Esophagus squamous epithelium (tissue), 5 donors: ENCODE measurements around the gene CRYAB. TPM values are rescaled to one million over a fixed set of nuclear protein-coding genes. Genes with fewer than 3 reads are reported as not detected.

Experiments used
- DNase-seq: peaks from one replicate; lab custom pipeline; 2025; lab: John Stamatoyannopoulos, UW
- H3K27ac ChIP-seq, 4 donors: fragments of 200-600 bp; sonication (generic); one replicate each; pipeline ENCODE4 v1.5.1; 2016 to 2019; ENCODE audit warnings: mild to moderate bottlenecking in 1 of 4
- H3K27me3 ChIP-seq, 4 donors: fragments of 200-600 bp; sonication (generic); 1 replicate in 3 of 4; 2 replicates in 1 of 4; pipeline versions ENCODE4 v1.5.1 to v1.6.0; 2017 to 2021; ENCODE audit warnings: antibody characterized with exemption in 1 of 4
- H3K36me3 ChIP-seq, 3 donors: fragments of 200-600 bp; sonication (generic); one replicate each; pipeline ENCODE4 v1.5.1; 2016 to 2019
- H3K4me1 ChIP-seq, 3 donors: fragments of 200-600 bp; sonication (generic); one replicate each; pipeline ENCODE4 v1.5.1; 2017 to 2019
- H3K4me3 ChIP-seq, 4 donors: fragments of 200-600 bp; sonication (generic); 1 replicate in 3 of 4; 2 replicates in 1 of 4; pipeline ENCODE4 v1.5.1; 2016 to 2019; ENCODE audit warnings: mild to moderate bottlenecking in 2 of 4, moderate library complexity in 1 of 4
- H3K9me3 ChIP-seq, 3 donors: fragments of 200-600 bp; sonication (generic); one replicate each; pipeline ENCODE4 v1.5.1; 2016 to 2019
- POLR2A ChIP-seq, 4 donors: fragments of 450-650 bp; IDR thresholded peaks; one replicate each; pipeline ENCODE4 v1.6.1; 2017; ENCODE audit warnings: antibody characterized with exemption in 4 of 4, mild to moderate bottlenecking in 4 of 4, moderate library complexity in 3 of 4
- WGBS, 2 donors: methylation state at CpG; one replicate each; pipeline ENCODE4 v1.1.5; 2018; 5-methylcytosine and 5-hydroxymethylcytosine counted together
- intact Hi-C: fragments of 100-400 bp; cut with DNase I; formaldehyde crosslinking; loops from one replicate; pipeline ENCODE4 v1.15.0; 2022
- total RNA-seq, 4 donors: library from RNA; depleted of rRNA; stranded (reverse); fragments of >200 nt; gene quantifications; one replicate each; pipeline ENCODE4 v1.1.0, GENCODE V29; 2016
- TF ChIP-seq, protein P1 (sequence below), 6 experiments: fragments of 450-650 bp in 4 of 6; fragments of 200-600 bp in 2 of 6; sonication (generic) in 2 of 6; IDR thresholded peaks; one replicate each; pipeline ENCODE4 v1.5.1; 2016 to 2019; ENCODE audit warnings: antibody characterized with exemption in 6 of 6, mild to moderate bottlenecking in 4 of 6, moderate library complexity in 4 of 6
- donor health status: DM: yes; HTN: yes; CAD: no.

The CRYAB gene
- total RNA-seq, 4 donors from 2014 or later: 22.9 to 85.0 (median 45.2) TPM

- 91 to 96% methylated on average over 3 of the region's 3 CpGs for WGBS, 2 donors
- H3K36me3 ChIP-seq: no peaks in the 10 kb centered on the region
- no peaks in the 10 kb centered on the region for H3K9me3 ChIP-seq
- DNase-seq: no peak
- intact Hi-C loops: no loop called here
- peaks cover 10 to 46% (median 12%) of the 10 kb centered on the region in 3 donors for H3K4me1 ChIP-seq
- TF ChIP-seq, protein P1, sequence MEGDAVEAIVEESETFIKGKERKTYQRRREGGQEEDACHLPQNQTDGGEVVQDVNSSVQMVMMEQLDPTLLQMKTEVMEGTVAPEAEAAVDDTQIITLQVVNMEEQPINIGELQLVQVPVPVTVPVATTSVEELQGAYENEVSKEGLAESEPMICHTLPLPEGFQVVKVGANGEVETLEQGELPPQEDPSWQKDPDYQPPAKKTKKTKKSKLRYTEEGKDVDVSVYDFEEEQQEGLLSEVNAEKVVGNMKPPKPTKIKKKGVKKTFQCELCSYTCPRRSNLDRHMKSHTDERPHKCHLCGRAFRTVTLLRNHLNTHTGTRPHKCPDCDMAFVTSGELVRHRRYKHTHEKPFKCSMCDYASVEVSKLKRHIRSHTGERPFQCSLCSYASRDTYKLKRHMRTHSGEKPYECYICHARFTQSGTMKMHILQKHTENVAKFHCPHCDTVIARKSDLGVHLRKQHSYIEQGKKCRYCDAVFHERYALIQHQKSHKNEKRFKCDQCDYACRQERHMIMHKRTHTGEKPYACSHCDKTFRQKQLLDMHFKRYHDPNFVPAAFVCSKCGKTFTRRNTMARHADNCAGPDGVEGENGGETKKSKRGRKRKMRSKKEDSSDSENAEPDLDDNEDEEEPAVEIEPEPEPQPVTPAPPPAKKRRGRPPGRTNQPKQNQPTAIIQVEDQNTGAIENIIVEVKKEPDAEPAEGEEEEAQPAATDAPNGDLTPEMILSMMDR (IDR thresholded peaks at IDR 0.05): no peak
- no peak for TF ChIP-seq POLR2A (IDR thresholded peaks at IDR 0.05)
- peaks cover 0 to 7% (median 0%) of the 10 kb centered on the region in 4 donors for H3K27me3 ChIP-seq
- H3K27ac ChIP-seq: peak overlapping the region in 2 of 4 donors; percentile 84 to 85
- no peak overlapping the region for H3K4me3 ChIP-seq
Measured at GRCh38 chr11:111917788-111918187, 6.2 kb upstream of the CRYAB start.

- no peak for DNase-seq
- Histone ChIP-seq H3K4me1 (peaks cover 9 to 46% (median 16%) of the 10 kb centered on the region in 3 donors), H3K27ac (peak overlapping the region in 1 of 4 donors; percentile 85), H3K36me3 (no peaks in the 10 kb centered on the region), H3K27me3 (peaks cover 0 to 12% (median 0%) of the 10 kb centered on the region in 4 donors), H3K4me3 (no peak overlapping the region), H3K9me3 (no peaks in the 10 kb centered on the region)
- no peak for TF ChIP-seq POLR2A (IDR thresholded peaks at IDR 0.05)
- TF ChIP-seq, protein P1 (IDR thresholded peaks at IDR 0.05): no peak
- intact Hi-C loops: no loop called here
- WGBS, 2 donors: 70 to 77% methylated on average over 2 of the region's 2 CpGs
Measured at GRCh38 chr11:111917312-111917711, 5.7 kb upstream of the CRYAB start.

GRCh38 chr11:111916768-111917167, 5.2 kb upstream of the CRYAB start:
- peaks cover 10 to 49% (median 21%) of the 10 kb centered on the region in 3 donors for H3K4me1 ChIP-seq
- WGBS, 2 donors: 100% methylated on average over 1 of the region's 1 CpG; no CpG with 5 or more reads in 1 of the 2 donors

GRCh38 chr11:111913997-111914396, 2.4 kb upstream of the CRYAB start:
- Histone ChIP-seq H3K36me3 (no peaks in the 10 kb centered on the region), H3K9me3 (no peaks in the 10 kb centered on the region), H3K4me1 (peaks cover 12 to 70% (median 25%) of the 10 kb centered on the region in 3 donors), H3K27me3 (peaks cover 0 to 16% (median 0%) of the 10 kb centered on the region in 4 donors), H3K4me3 (peak overlapping the region; percentile 27 to 68 (median 50)), H3K27ac (peak overlapping the region; percentile 80 to 96 (median 94))
- intact Hi-C loops: no loop called here
- peak in 2 of 4 donors; percentile 25 to 26 for TF ChIP-seq POLR2A (IDR thresholded peaks at IDR 0.05)
- TF ChIP-seq, protein P1 (IDR thresholded peaks at IDR 0.05): no peak
- 27 to 48% methylated on average over 4 of the region's 4 CpGs for WGBS, 2 donors
- no peak for DNase-seq

More at GRCh38 chr11:111916768-111917167, 5.2 kb upstream of the CRYAB start:
- DNase-seq: no peak
- TF ChIP-seq, protein P1 (IDR thresholded peaks at IDR 0.05): no peak
- TF ChIP-seq POLR2A (IDR thresholded peaks at IDR 0.05): no peak
- H3K36me3 ChIP-seq: no peaks in the 10 kb centered on the region
- no peak overlapping the region for H3K27ac ChIP-seq
- H3K27me3 ChIP-seq: peaks cover 0 to 16% (median 0%) of the 10 kb centered on the region in 4 donors
- intact Hi-C loops: no loop called here
- no peaks in the 10 kb centered on the region for H3K9me3 ChIP-seq
- no peak overlapping the region for H3K4me3 ChIP-seq

- peaks cover 0 to 16% (median 0%) of the 10 kb centered on the region in 4 donors for H3K27me3 ChIP-seq
- 43 to 45% methylated on average over 11 to 17 of the region's 24 CpGs for WGBS, 2 donors
- H3K9me3 ChIP-seq: no peaks in the 10 kb centered on the region
- H3K36me3 ChIP-seq: peaks cover 0 to 6% (median 0%) of the 10 kb centered on the region in 3 donors
- H3K4me3 ChIP-seq: peak overlapping the region; percentile 27 to 68 (median 50)
- no peak for TF ChIP-seq POLR2A (IDR thresholded peaks at IDR 0.05)
- TF ChIP-seq, protein P1 (IDR thresholded peaks at IDR 0.05): no peak
- peak overlapping the region; percentile 80 to 96 (median 94) for H3K27ac ChIP-seq
- no peak for DNase-seq
- H3K4me1 ChIP-seq: peaks cover 11 to 62% (median 24%) of the 10 kb centered on the region in 3 donors
- intact Hi-C loops: no loop called here
Measured at GRCh38 chr11:111913031-111913861, 1.7 kb upstream of the CRYAB start.
